Transverse colon (tissue), 4 donors: ENCODE data around the gene ENAM.
"Not testable (repeated sequence)": the region's sequence is repeated elsewhere in the genome, so short reads cannot be mapped to it uniquely, and the experiment has no call there.

Source experiments
- CTCF ChIP-seq, 5 experiments: fragments of 200-600 bp in 3 of 5; fragments of 450-650 bp in 2 of 5; sonication (generic) in 3 of 5; IDR thresholded peaks; 1 replicate in 2 of 5; 2 replicates in 3 of 5; pipeline ENCODE4 v1.5.1; 2016 to 2017; ENCODE audit warnings: antibody characterized with exemption in 5 of 5, inconsistent platforms in 3 of 5, mild to moderate bottlenecking in 2 of 5, moderate library complexity in 1 of 5
- EP300 ChIP-seq: sonication (generic); formaldehyde crosslinking; IDR thresholded peaks from one replicate; pipeline ENCODE4 v1.6.1; 2017; ENCODE audit warnings: antibody characterized with exemption, low read depth
- POLR2A ChIP-seq: fragments of 450-650 bp; IDR thresholded peaks from one replicate; pipeline ENCODE4 v1.6.1; 2016; ENCODE audit warnings: antibody characterized with exemption, mild to moderate bottlenecking, moderate library complexity
- POLR2AphosphoS5 ChIP-seq, 3 donors: sonication (generic); formaldehyde crosslinking; IDR thresholded peaks; one replicate each; pipeline ENCODE4 v1.6.1; 2016; ENCODE audit warnings: antibody characterized with exemption in 3 of 3

- TF ChIP-seq POLR2AphosphoS5 (IDR thresholded peaks at IDR 0.05); POLR2A; CTCF (IDR thresholded peaks at IDR 0.05); EP300: not testable (repeated sequence)
These were observed 32.9 kb downstream of the ENAM start for GRCh38 chr4:70661309-70661922.
